K562 (cell line): ENCODE results near the gene USP35. TPM values are rescaled to one million over a fixed set of nuclear protein-coding genes. Genes with fewer than 3 reads are reported as not detected.

Experiments used
- ATAC-seq: fragments of 200-7000 bp; cut with Tn5 transposase; 3 replicates; pipeline ENCODE4 v1.9.1; 2020; ENCODE audit warnings: moderate library complexity
- BruUV-seq: library from RNA; stranded (reverse); fragments of 400-500 nt; replicated peaks from 2 replicates; lab custom pipeline; 2021; lab: Mats Ljungman, UMichigan
- CTCF ChIA-PET: fragments of 300-600 bp; formaldehyde crosslinking; extraction: SDS; loops from one replicate; lab custom pipeline; 2021; ENCODE audit warnings: low intra/inter-chr PET ratio; lab: Yijun Ruan, JAX
- POLR2A ChIA-PET: fragments of 300-600, 350-650 bp; sonication (Branson Sonifier 250); formaldehyde crosslinking; extraction: SDS; loops from one replicate; lab custom pipeline; 2021; ENCODE audit warnings: antibody characterized with exemption, inconsistent platforms; lab: Yijun Ruan, JAX
- DNase-seq, 4 experiments: peaks; one replicate each; pipeline versions ENCODE4 v3.0.0 to v3.0.0-alpha.2; 2011 to 2018; ENCODE audit warnings: low spot score in 3 of 4, mixed read lengths in 3 of 4; ENCODE audit errors: extremely low read depth in 1 of 4
- FAIRE-seq: peaks from 2 replicates; lab custom pipeline; 2011; peaks lifted over from hg19 to GRCh38; lab: Jason Lieb, UNC
- H2AFZ ChIP-seq: 2 replicates; pipeline ENCODE4 v1.6.0; 2011; ENCODE audit warnings: low read depth, low read length, control low read depth, inconsistent platforms
- H3K27ac ChIP-seq: fragments of 200-600 bp; 3 replicates; pipeline ENCODE4 v1.8.0; 2011; ENCODE audit warnings: low read depth, mild to moderate bottlenecking, control low read depth, inconsistent platforms, low read length, moderate library complexity, mixed read lengths; ENCODE audit errors: extremely low read depth
- H3K27me3 ChIP-seq, 2 experiments: fragments of 300-600 bp in 1 of 2; 2 replicates in 1 of 2; 3 replicates in 1 of 2; pipeline versions ENCODE4 v1.6.0 to v1.8.0; 2011; ENCODE audit warnings: inconsistent platforms in 2 of 2, low read length in 2 of 2, mild to moderate bottlenecking in 1 of 2, mixed read lengths in 1 of 2, moderate library complexity in 1 of 2; ENCODE audit not compliant: control insufficient read depth in 2 of 2, insufficient read depth in 2 of 2
- H3K36me3 ChIP-seq: fragments of 300-600 bp; 3 replicates; pipeline ENCODE4 v1.8.0; 2011; ENCODE audit warnings: mild to moderate bottlenecking, low read length, inconsistent platforms; ENCODE audit not compliant: control insufficient read depth, insufficient read depth
- H3K4me1 ChIP-seq, 2 experiments: fragments of 200-600 bp in 1 of 2; replicated peaks in 1 of 2; 2 replicates in 1 of 2; 3 replicates in 1 of 2; pipeline versions ENCODE4 v1.5.1 to v1.8.0; 2011; ENCODE audit warnings: inconsistent platforms in 2 of 2, low read length in 2 of 2, mild to moderate bottlenecking in 1 of 2, mixed read lengths in 1 of 2, moderate library complexity in 1 of 2; ENCODE audit not compliant: control insufficient read depth in 2 of 2, insufficient read depth in 2 of 2
- H3K4me2 ChIP-seq: 2 replicates; pipeline ENCODE4 v1.6.1; 2011; ENCODE audit warnings: low read length, control low read depth, inconsistent platforms, mixed read lengths; ENCODE audit not compliant: insufficient read depth
- H3K4me3 ChIP-seq: fragments of 200-600 bp; sonication (generic), shearing (Covaris generic); 2 replicates; pipeline ENCODE4 v1.5.1; 2016; ENCODE audit warnings: control low read depth, inconsistent platforms
- H3K79me2 ChIP-seq: fragments of 200-600 bp; 3 replicates; pipeline ENCODE4 v1.8.0; 2011; ENCODE audit warnings: low read length, inconsistent platforms; ENCODE audit not compliant: control insufficient read depth, insufficient read depth
- H3K9ac ChIP-seq, 2 experiments: 2 replicates each; pipeline versions ENCODE4 v1.6.0 to v1.6.1; 2011; ENCODE audit warnings: low read depth in 2 of 2, low read length in 2 of 2, control low read depth in 1 of 2, inconsistent platforms in 1 of 2, mild to moderate bottlenecking in 1 of 2, mixed read lengths in 1 of 2; ENCODE audit not compliant: insufficient read depth in 1 of 2
- H3K9me1 ChIP-seq: one replicate; pipeline ENCODE4 v1.6.0; 2011; ENCODE audit warnings: inconsistent platforms, mild to moderate bottlenecking, low read length, moderate library complexity; ENCODE audit not compliant: control insufficient read depth, insufficient read depth
- H3K9me3 ChIP-seq: replicated peaks from 2 replicates; pipeline ENCODE4 v1.5.1; 2011; ENCODE audit warnings: low read depth, low read length, inconsistent platforms; ENCODE audit not compliant: control insufficient read depth, insufficient read depth
- H4K20me1 ChIP-seq: replicated peaks from 2 replicates; pipeline ENCODE4 v1.6.1; 2011; ENCODE audit warnings: low read length, inconsistent platforms, mixed read lengths; ENCODE audit not compliant: control insufficient read depth, insufficient read depth
- CC2D1A ChIP-seq: fragments of 450-650 bp; IDR thresholded peaks from 2 replicates; pipeline ENCODE4 v1.6.1; 2017; ENCODE audit warnings: mild to moderate bottlenecking
- GATA2 ChIP-seq: sonication (generic); formaldehyde crosslinking; IDR thresholded peaks from 2 replicates; pipeline ENCODE4 v1.4.0; 2020; ENCODE audit warnings: mild to moderate bottlenecking, missing genetic modification reagents
- HMGN3 ChIP-seq: IDR thresholded peaks from 2 replicates; pipeline ENCODE4 v1.6.1; 2011; ENCODE audit warnings: borderline replicate concordance, low read depth, mild to moderate bottlenecking, mixed read lengths, low read length; ENCODE audit not compliant: insufficient read length; ENCODE audit errors: extremely low read depth
- HNRNPLL ChIP-seq: fragments of 200-400 bp; formaldehyde crosslinking; IDR thresholded peaks from 2 replicates; pipeline ENCODE4 v1.6.1; 2017; ENCODE audit warnings: low read length, low read depth, mild to moderate bottlenecking; ENCODE audit not compliant: poor library complexity, severe bottlenecking
- KLF16 ChIP-seq: IDR thresholded peaks from 2 replicates; pipeline ENCODE4 v1.6.1; 2016; ENCODE audit warnings: antibody characterized with exemption
- MXD1 ChIP-seq: fragments of 250-450 bp; sonication (Bioruptor Pico); IDR thresholded peaks from 2 replicates; pipeline ENCODE4 v1.8.0; 2021; ENCODE audit warnings: borderline replicate concordance, mild to moderate bottlenecking, moderate library complexity; ENCODE audit not compliant: poor library complexity, severe bottlenecking
- NCOA1 ChIP-seq: fragments of 450-650 bp; IDR thresholded peaks from 2 replicates; pipeline ENCODE4 v1.6.1; 2016; ENCODE audit warnings: low read depth
- RAD21 ChIP-seq, 2 experiments: fragments of 250-450 bp in 1 of 2; fragments of 450-650 bp in 1 of 2; sonication (Bioruptor Pico) in 1 of 2; formaldehyde crosslinking in 1 of 2; IDR thresholded peaks in 1 of 2; conservative IDR thresholded peaks in 1 of 2; 2 replicates each; pipeline versions ENCODE4 v1.4.0 to v1.8.0; 2020 to 2022; ENCODE audit warnings: mild to moderate bottlenecking in 2 of 2, moderate library complexity in 1 of 2
- RB1 ChIP-seq: fragments of 450-650 bp; IDR thresholded peaks from 2 replicates; pipeline ENCODE4 v1.6.1; 2017; ENCODE audit warnings: low read depth, mild to moderate bottlenecking
- RCOR1 ChIP-seq, 2 experiments: IDR thresholded peaks; 2 replicates each; pipeline ENCODE4 v1.6.1; 2012; ENCODE audit warnings: low read depth in 2 of 2, low read length in 2 of 2, borderline replicate concordance in 1 of 2, improper control_type of control experiment in 1 of 2
- SAFB2 ChIP-seq: fragments of 200-400 bp; formaldehyde crosslinking; IDR thresholded peaks from 2 replicates; pipeline ENCODE4 v1.6.1; 2018; ENCODE audit warnings: borderline replicate concordance, low read length, low read depth, moderate library complexity; ENCODE audit not compliant: severe bottlenecking
- SMARCE1 ChIP-seq: fragments of 450-650 bp; IDR thresholded peaks from 2 replicates; pipeline ENCODE4 v1.7.1; 2016; ENCODE audit warnings: mild to moderate bottlenecking
- ZC3H4 ChIP-seq: sonication (generic); formaldehyde crosslinking; IDR thresholded peaks from 2 replicates; pipeline ENCODE4 v1.9.0; 2021; ENCODE audit warnings: missing genetic modification reagents, borderline replicate concordance
- ZMIZ1 ChIP-seq, 2 experiments: fragments of 150-350 bp in 1 of 2; IDR thresholded peaks; 2 replicates each; pipeline ENCODE4 v1.6.1; 2012 to 2016; ENCODE audit warnings: low read depth in 2 of 2, low read length in 2 of 2, mild to moderate bottlenecking in 1 of 2, moderate library complexity in 1 of 2
- ZNF140 ChIP-seq: fragments of 250-450 bp; sonication (Bioruptor Pico); IDR thresholded peaks from 2 replicates; pipeline ENCODE4 v1.8.0; 2021; ENCODE audit warnings: moderate library complexity, mild to moderate bottlenecking, inconsistent platforms
- ZNF311 ChIP-seq: fragments of 250-450 bp; sonication (Bioruptor Pico); IDR thresholded peaks from 2 replicates; pipeline ENCODE4 v1.4.0; 2020; ENCODE audit warnings: mild to moderate bottlenecking, moderate library complexity
- ZNF57 ChIP-seq: fragments of 450-650 bp; formaldehyde crosslinking; IDR thresholded peaks from 2 replicates; pipeline ENCODE4 v1.4.0; 2020; ENCODE audit warnings: mild to moderate bottlenecking, moderate library complexity
- ZNF76 ChIP-seq: fragments of 250-450 bp; sonication (Bioruptor Pico); IDR thresholded peaks from 2 replicates; pipeline ENCODE4 v1.4.0; 2020; ENCODE audit warnings: mild to moderate bottlenecking, moderate library complexity, borderline replicate concordance
- WGBS: fragments of 100-300 bp; shearing (Covaris generic); methylation state at CpG from one replicate; pipeline ENCODE4 v1.1.6; 2016; ENCODE audit warnings: low coverage, mixed read lengths; ENCODE audit not compliant: insufficient coverage; ENCODE audit errors: missing lambda C conversion rate; 5-methylcytosine and 5-hydroxymethylcytosine counted together
- in situ Hi-C: fragments of 300-500 bp; cut with MboI; formaldehyde crosslinking; loops from 4 replicates; pipeline ENCODE4 v1.15.0; 2018; ENCODE audit warnings: inconsistent platforms, mixed read lengths
- intact Hi-C: fragments of 100-400 bp; cut with micrococcal nuclease; formaldehyde crosslinking; loops from 2 replicates; pipeline ENCODE4 v1.14.2; 2022
- polyA plus RNA-seq, 8 experiments: library from polyadenylated mRNA; depleted of rRNA in 4 of 8; stranded (reverse) in 5 of 8; unstranded in 3 of 8; fragments of >200 nt; fragmentation: Nextera tagmentation in 2 of 8; fragmentation: Illumina TruSeq in 1 of 8; extraction: Ambion mirVana in 2 of 8; extraction: Trizol in 1 of 8; gene quantifications; 2 replicates each; pipeline versions ENCODE4 v1.2.1 to v1.2.3, GENCODE V29; 2011 to 2014; ENCODE audit warnings: inconsistent platforms in 1 of 8, missing spikeins in 1 of 8
- total RNA-seq, 7 experiments: library from RNA; depleted of rRNA in 6 of 7; stranded (reverse); fragments of >200 nt in 6 of 7; fragmentation: Illumina TruSeq in 2 of 7; extraction: Trizol in 2 of 7; gene quantifications; 2 replicates each; pipeline versions ENCODE4 v1.2.1 to v1.2.3, GENCODE V29; 2011 to 2021; ENCODE audit warnings: low replicate concordance in 1 of 7

The USP35 gene
- total and polyA plus RNA-seq, 9 of the 15 experiments (the other 6 are each of a cell fraction or from before 2014, with no cell fraction given), result 0.01 to 4.8 (median 3.6) TPM

GRCh38 chr11:78227921-78228320 is 39.2 kb downstream of the USP35 start (continued):
- TF ChIP-seq HMGN3, result no peak
- TF ChIP-seq MXD1, result no peak
- TF ChIP-seq ZNF140 (CRISPR knock-in tag), result no peak
- no peak for TF ChIP-seq SMARCE1
- TF ChIP-seq ZNF76, result no peak
- no peak for TF ChIP-seq ZC3H4 (CRISPR knock-in tag)

GRCh38 chr11:78228467-78228866 is 39.7 kb downstream of the USP35 start:
- Histone ChIP-seq H3K4me2 (no peak overlapping the region), H2AFZ (no peak overlapping the region), H3K4me1 (peaks cover 6 to 23% of the 10 kb centered on the region in 2 experiments; a peak in 4 of 5 replicates), H3K27me3 (no peaks in the 10 kb centered on the region), H3K79me2 (no peaks in the 10 kb centered on the region), H4K20me1 (no peaks in the 10 kb centered on the region), H3K27ac (no peak overlapping the region), H3K36me3 (peaks cover 39% of the 10 kb centered on the region; the same call in 2 of the 3 replicates), H3K4me3 (no peak overlapping the region), H3K9ac (no peak overlapping the region), H3K9me3 (no peaks in the 10 kb centered on the region), H3K9me1 (no peaks in the 10 kb centered on the region)
- BruUV-seq, result no TSS peak
- ATAC-seq (peak; percentile 85), FAIRE-seq (peak; percentile 76), DNase-seq (peak; percentile 52 to 73 (median 64))
- 100% methylated on average over 3 of the region's 3 CpGs for WGBS
- CTCF ChIA-PET, result interaction anchor here (0.6 to 3.2 kb wide), 5 partner anchors 188 to 358 kb away, joined by 3 to 30 read pairs (median 6); no protein-coding TSS in a partner anchor
- POLR2A ChIA-PET, result interaction anchor here (0.5 to 1.2 kb wide), 5 partner anchors 156 to 346 kb away, joined by 3 read pairs; partner anchors contain the start of genes GAB2 and NARS2
- in situ Hi-C loops (no loop called here), intact Hi-C loops (loop anchor here (1.0 to 2.0 kb wide), 5 partner anchors 28 to 336 kb away; no protein-coding TSS in a partner anchor)
- TF ChIP-seq SAFB2 (no peak), ZMIZ1 (IDR thresholded peaks at IDR 0.05; ENCODE audit: low read depth in 2 of 2, low read length in 2 of 2) (0 out of 4 replicates have a peak, but pooled peaks of 1 of the 2 experiments have one; percentile 16), GATA2 (CRISPR knock-in tag) (peak; percentile 21; the same call in 1 of the 2 replicates), CC2D1A (peak; percentile 68; the same call in 1 of the 2 replicates), ZNF57 (CRISPR knock-in tag) (no peak), RCOR1 (IDR thresholded peaks at IDR 0.05; ENCODE audit: borderline replicate concordance in 1 of 2, low read depth in 2 of 2, low read length in 2 of 2) (peak in 1 of 2 experiments; percentile 42; a peak in 1 of 4 replicates), ZNF311 (CRISPR knock-in tag) (no peak), RAD21 (CRISPR knock-in tag; conservative IDR thresholded peaks at IDR 0.05 in 1 of 2, IDR thresholded peaks at IDR 0.05 in 1 of 2) (peak; percentile 92 to 94), NCOA1 (no peak), KLF16 (0 out of 2 replicates have a peak, but pooled peaks have one; percentile 17), RB1 (peak; percentile 29; the same call in 1 of the 2 replicates), HNRNPLL (no peak)
